HG03575 (cell line): ENCODE measurements around the gene PRUNE1.

Experiments
- ATAC-seq: cut with Tn5 transposase; IDR thresholded peaks from one replicate; pipeline ENCODE4 v1.9.1; 2021; ENCODE audit not compliant: unreplicated experiment, insufficient number of reproducible peaks, low FRiP score; ENCODE audit errors: extremely low read depth

Gene PRUNE1

DNA sequence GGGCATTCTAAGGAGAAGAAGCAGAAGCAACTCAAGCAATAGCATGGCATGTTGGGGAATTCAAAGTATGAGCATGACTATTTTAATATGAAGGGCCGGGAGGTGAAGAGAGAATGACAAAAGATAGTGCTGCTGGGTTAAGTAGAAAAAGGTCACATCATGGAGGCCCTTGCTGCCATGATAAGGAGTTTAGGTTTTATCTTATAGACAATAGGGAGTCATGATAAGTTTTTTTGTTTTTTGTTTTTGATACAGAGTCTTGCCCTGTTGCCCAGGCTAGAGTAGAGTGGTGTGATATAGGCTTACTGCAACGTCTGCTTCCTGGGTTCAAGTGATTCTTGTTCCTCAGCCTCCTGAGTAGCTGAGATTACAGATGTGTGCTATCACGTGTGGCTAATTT, 31.3 kb downstream of the PRUNE1 start:
- ATAC-seq: no peak

DNA sequence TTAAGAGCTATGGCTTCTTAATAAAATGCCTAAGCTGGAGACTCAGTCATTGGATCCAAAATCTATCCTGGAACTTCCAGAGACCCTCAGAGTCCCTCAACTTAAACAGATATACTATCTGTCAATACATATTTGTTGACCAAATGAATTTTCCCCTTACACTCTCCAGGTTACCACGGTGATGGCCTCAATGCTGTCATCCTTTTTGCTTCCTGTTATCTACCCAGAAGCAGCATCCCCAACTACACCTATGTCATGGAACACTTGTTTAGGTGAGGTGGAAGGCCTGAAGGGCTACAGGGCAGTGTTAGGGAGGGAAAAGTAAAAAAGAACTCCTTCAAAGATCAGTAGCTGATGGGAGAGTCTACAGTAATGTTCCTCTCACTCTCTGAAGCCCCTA, 34.9 kb downstream of the PRUNE1 start:
- no peak for ATAC-seq

DNA sequence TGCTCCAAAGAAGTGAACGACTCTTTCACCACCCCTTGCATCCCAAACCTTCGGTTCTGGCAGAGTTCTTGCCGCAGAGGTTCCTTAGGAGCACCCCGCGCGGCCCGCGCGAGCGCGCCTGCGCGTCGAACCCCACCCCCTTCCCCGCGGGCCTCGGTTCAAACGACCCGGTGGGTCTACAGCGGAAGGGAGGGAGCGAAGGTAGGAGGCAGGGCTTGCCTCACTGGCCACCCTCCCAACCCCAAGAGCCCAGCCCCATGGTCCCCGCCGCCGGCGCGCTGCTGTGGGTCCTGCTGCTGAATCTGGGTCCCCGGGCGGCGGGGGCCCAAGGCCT, 39.3 kb downstream of the PRUNE1 start, which contains the start of gene C1orf56:
TSS of gene C1orf56 (plus strand) at position 161 of the 334 bp plus-strand sequence. CDS start at position 258, 97 bp downstream.
- no peak for ATAC-seq

DNA sequence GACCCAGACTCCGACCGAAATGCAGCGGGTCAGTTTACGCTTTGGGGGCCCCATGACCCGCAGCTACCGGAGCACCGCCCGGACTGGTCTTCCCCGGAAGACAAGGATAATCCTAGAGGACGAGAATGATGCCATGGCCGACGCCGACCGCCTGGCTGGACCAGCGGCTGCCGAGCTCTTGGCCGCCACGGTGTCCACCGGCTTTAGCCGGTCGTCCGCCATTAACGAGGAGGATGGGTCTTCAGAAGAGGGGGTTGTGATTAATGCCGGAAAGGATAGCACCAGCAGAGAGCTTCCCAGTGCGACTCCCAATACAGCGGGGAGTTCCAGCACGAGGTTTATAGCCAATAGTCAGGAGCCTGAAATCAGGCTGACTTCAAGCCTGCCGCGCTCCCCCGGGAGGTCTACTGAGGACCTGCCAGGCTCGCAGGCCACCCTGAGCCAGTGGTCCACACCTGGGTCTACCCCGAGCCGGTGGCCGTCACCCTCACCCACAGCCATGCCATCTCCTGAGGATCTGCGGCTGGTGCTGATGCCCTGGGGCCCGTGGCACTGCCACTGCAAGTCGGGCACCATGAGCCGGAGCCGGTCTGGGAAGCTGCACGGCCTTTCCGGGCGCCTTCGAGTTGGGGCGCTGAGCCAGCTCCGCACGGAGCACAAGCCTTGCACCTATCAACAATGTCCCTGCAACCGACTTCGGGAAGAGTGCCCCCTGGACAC, 39.8 kb downstream of the PRUNE1 start:
- ATAC-seq: no peak

DNA sequence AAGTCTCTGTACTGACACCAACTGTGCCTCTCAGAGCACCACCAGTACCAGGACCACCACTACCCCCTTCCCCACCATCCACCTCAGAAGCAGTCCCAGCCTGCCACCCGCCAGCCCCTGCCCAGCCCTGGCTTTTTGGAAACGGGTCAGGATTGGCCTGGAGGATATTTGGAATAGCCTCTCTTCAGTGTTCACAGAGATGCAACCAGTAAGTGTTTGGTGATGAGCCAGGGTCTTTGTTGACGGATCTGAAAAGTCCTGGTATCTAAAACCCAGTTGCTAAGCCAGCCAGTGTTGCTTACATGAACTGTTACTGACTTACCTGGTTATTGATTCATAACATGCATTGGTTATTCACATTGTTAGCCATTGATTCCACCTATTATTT, 40.4 kb downstream of the PRUNE1 start:
- ATAC-seq: no peak

GRCh38 chr1:151049458-151049857, 41.2 kb downstream of the PRUNE1 start:
- no peak for ATAC-seq

- ATAC-seq: no peak
These were observed 41.9 kb downstream of the PRUNE1 start for GRCh38 chr1:151050051-151050688.

GRCh38 chr1:151051356-151052009, 43.2 kb downstream of the PRUNE1 start:
- ATAC-seq: no peak

GRCh38 chr1:151054971-151055547, 46.8 kb downstream of the PRUNE1 start:
- no peak for ATAC-seq

GRCh38 chr1:151055581-151055980, 47.3 kb downstream of the PRUNE1 start:
- ATAC-seq: no peak

- ATAC-seq: no peak
These were observed 47.9 kb downstream of the PRUNE1 start for GRCh38 chr1:151056149-151056548.

DNA sequence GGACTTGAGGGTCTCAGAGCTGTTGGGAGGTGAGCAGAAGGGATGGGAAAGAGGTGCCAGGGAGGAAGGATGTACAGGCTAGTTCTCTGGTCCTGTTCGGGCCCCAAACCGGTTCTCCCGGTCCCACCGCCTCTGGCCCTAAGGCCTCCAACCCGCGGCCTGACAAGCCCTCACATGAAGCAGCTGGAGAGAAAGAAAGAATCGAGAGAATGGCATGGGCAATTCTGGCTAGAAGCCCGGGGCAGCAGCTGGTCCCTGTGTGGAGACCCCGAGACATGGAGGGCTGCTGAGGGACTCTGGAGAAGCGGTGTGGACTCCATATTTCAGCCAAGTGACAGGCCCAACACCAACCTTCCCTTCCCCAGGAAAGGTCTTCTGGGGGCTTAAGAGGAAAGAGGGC, 50.4 kb downstream of the PRUNE1 start:
- no peak for ATAC-seq

DNA sequence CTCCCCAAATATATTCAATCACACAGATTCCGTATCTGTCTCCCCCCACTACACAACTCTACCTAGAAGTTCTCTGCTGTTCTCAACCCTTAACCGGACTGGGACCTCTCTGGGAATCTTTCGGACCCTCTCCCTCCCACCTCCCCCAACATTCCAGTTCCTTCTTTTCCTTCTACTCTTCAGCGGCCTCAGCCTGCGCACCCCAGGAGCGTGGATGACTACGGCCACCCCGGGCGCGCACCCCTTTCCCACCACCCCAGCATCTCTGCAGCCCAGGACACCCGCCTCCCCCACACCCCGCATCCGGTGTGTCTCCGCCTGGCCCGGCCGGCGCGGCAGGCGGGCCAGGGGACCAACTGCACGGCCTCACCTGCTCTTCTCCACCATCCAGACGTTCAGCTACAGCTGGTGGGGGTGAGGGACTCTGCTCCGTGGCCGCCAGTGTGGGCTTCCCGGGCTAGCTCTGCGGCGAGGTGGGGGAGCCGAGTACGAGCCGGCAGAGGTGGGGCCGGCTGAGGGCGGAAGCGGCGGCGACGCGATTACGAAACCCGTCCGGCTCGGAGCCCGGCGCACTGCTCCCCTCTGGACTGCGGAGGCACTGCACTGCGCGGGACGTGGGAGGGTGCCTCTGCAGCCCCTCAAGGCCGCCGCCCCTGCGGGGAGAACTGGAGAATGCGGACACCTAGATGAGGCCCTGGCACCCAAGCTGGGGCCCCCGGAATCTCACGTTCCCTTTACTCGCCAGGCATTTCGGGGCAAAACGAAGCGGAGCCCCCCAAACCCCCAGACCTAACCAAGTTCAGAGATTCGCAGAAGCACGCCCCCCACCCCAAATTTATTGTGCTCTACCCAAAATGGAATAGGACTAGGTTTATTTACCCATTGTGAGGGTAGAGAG, 51.1 kb downstream of the PRUNE1 start, which contains the start of gene CDC42SE1:
TSS of gene CDC42SE1 (minus strand) at position 514 of the 898 bp plus-strand sequence. CDS start 3,892 bp downstream, outside the sequence.
- ATAC-seq: no peak

DNA sequence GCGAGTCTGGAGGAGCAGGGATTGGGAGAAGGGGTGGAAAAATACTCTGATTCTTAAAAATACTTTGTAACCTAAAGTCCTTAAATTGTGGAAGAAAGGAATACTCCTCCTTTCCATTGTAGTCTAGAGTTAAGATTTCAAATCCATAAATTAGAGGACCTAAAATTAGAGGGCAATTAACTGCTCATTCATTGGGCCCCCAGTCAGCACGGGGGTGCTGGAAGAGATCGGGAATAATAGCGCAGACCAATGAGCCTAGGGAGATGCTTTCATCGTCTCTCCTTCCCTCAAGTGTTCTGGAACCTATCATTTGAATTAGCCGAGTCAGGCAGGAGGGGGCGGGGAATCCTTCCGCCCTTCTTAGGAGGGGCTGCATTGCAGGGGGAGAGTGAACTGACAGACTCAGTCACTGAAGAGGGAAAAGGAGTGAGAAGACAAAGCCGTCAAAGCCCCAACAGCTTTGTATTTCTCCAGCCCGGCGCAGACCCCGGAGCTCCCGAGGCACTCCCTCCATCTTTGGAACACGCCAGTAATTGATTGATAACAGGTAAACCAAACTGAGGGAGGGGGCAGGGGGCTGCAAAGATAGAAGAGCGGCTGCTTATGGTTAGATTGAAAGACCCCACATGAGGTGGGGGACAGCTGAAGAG, 51.9 kb downstream of the PRUNE1 start, which contains the start of gene MLLT11:
TSS of gene MLLT11 (plus strand) at position 391 of the 650 bp plus-strand sequence. CDS start 6,828 bp downstream, outside the sequence.
- no peak for ATAC-seq

DNA sequence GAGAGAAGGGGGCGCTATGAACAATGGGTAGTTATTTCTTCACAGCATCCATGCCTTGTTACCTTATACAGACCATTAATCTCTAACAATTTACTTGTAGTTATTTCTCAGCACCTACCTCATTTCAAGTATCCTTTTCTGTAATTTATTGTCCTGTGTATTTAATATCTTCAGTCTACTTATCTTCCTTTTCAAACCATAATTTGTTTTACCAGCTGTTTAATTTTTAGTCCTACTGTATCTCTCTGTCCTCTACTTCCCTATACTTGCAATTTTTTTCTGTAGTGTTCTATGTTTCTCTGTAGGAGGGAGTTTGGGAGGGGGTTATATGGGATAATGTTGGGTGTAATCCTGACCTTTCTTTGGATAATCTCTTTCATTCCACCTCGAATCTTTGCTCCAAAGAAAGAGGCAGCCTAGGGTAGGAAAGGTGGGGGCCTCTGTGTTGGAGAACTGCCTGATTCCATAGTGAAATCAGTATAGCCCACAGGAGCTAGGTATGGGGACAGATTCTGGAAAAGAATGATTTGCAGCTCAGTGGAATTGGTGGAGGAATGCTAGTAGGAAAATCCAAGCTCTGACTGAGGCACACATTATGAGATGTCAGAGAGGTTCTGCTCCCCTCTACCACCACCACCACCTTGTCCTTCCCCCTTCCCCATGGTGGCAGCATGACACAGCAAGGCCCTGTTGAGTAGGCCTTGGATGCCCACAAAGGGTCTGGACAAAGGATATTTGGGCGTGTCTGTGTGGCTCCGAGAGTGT, 52.6 kb downstream of the PRUNE1 start:
- ATAC-seq: no peak

- no peak for ATAC-seq
These were observed 53.5 kb downstream of the PRUNE1 start for GRCh38 chr1:151061704-151062103.

- ATAC-seq: no peak
These were observed 54.6 kb downstream of the PRUNE1 start for GRCh38 chr1:151062741-151063371.
